Skin of body (tissue), 2 donors: ENCODE measurements around the gene CCDC85C. TPM values are rescaled to one million over a fixed set of nuclear protein-coding genes. Genes with fewer than 3 reads are reported as not detected.

ENCODE experiments used
- DNase-seq: peaks from one replicate; lab custom pipeline; 2025; lab: John Stamatoyannopoulos, UW
- total RNA-seq: library from RNA; depleted of rRNA; stranded (reverse); fragments of >200 nt; gene quantifications from one replicate; pipeline ENCODE4 v1.2.3, GENCODE V29; 2014

Gene CCDC85C
- total RNA-seq, 1 donor from 2014 or later = 7.0 TPM

- no peak for DNase-seq
Observed at GRCh38 chr14:99560403-99560802, 43.6 kb downstream of the CCDC85C start.

- no peak for DNase-seq
Observed at GRCh38 chr14:99559286-99559990, 44.6 kb downstream of the CCDC85C start.

GRCh38 chr14:99556134-99556791, 47.7 kb downstream of the CCDC85C start:
- no peak for DNase-seq

- no peak for DNase-seq
Observed at GRCh38 chr14:99554757-99555531, 49.1 kb downstream of the CCDC85C start.

GRCh38 chr14:99554184-99554583, 49.8 kb downstream of the CCDC85C start:
- no peak for DNase-seq

- DNase-seq = no peak
Observed at GRCh38 chr14:99552572-99553216, 51.3 kb downstream of the CCDC85C start.

GRCh38 chr14:99552021-99552553, 51.9 kb downstream of the CCDC85C start:
- no peak for DNase-seq

GRCh38 chr14:99551034-99551922, 52.7 kb downstream of the CCDC85C start:
- no peak for DNase-seq

GRCh38 chr14:99550387-99550992, 53.5 kb downstream of the CCDC85C start:
- DNase-seq = no peak

GRCh38 chr14:99549684-99550083, 54.3 kb downstream of the CCDC85C start:
- DNase-seq = no peak

- no peak for DNase-seq
Observed at GRCh38 chr14:99548871-99549515, 55.0 kb downstream of the CCDC85C start.

GRCh38 chr14:99548255-99548654, 55.8 kb downstream of the CCDC85C start:
- no peak for DNase-seq

GRCh38 chr14:99546234-99546879, 57.6 kb downstream of the CCDC85C start:
- no peak for DNase-seq

GRCh38 chr14:99545586-99545985, 58.4 kb downstream of the CCDC85C start:
- DNase-seq = no peak

GRCh38 chr14:99544991-99545390, 59.0 kb downstream of the CCDC85C start:
- DNase-seq = no peak

- DNase-seq = no peak
Observed at GRCh38 chr14:99543985-99544384, 60.0 kb downstream of the CCDC85C start.

GRCh38 chr14:99543370-99543769, 60.6 kb downstream of the CCDC85C start:
- no peak for DNase-seq

- DNase-seq = no peak
Observed at GRCh38 chr14:99542566-99542965, 61.4 kb downstream of the CCDC85C start.
